Lower lobe of right lung (tissue), 2 donors: ENCODE measurements around the gene ZNF473. TPM values are rescaled to one million over a fixed set of nuclear protein-coding genes. Genes with fewer than 3 reads are reported as not detected.

ENCODE experiments used
- ATAC-seq, 2 donors: fragments of 200-7000 bp; cut with Tn5 transposase; one replicate each; pipeline ENCODE4 v1.9.1; 2020 to 2022; ENCODE audit warnings: mild to moderate bottlenecking in 2 of 2, moderate library complexity in 2 of 2
- DNase-seq: peaks from one replicate; pipeline ENCODE4 v3.0.0-alpha.2; 2020
- H3K27ac ChIP-seq: fragments of 200-600 bp; one replicate; pipeline ENCODE4 v1.8.0; 2022
- H3K27me3 ChIP-seq: fragments of 200-600 bp; one replicate; pipeline ENCODE4 v1.8.0; 2022; ENCODE audit warnings: low read depth
- H3K36me3 ChIP-seq: fragments of 200-600 bp; one replicate; pipeline ENCODE4 v1.8.0; 2022; ENCODE audit warnings: mild to moderate bottlenecking
- H3K4me1 ChIP-seq: fragments of 200-600 bp; one replicate; pipeline ENCODE4 v1.8.0; 2022
- H3K4me3 ChIP-seq: fragments of 200-600 bp; one replicate; pipeline ENCODE4 v1.8.0; 2022; ENCODE audit warnings: mild to moderate bottlenecking
- H3K9me3 ChIP-seq: fragments of 200-600 bp; one replicate; pipeline ENCODE4 v1.8.0; 2022
- CTCF ChIP-seq: fragments of 200-600 bp; IDR thresholded peaks from one replicate; pipeline ENCODE4 v1.8.0; 2022; ENCODE audit warnings: antibody characterized with exemption, mild to moderate bottlenecking
- intact Hi-C: fragments of 100-400 bp; cut with DNase I; formaldehyde crosslinking; loops from one replicate; pipeline ENCODE4 v1.11.0; 2022
- total RNA-seq: library from RNA; stranded (reverse); fragmentation: NEBNext Ultra II Directional; extraction: Animal tissue kit (Norgen Biotek cat#: 25700); gene quantifications from one replicate; pipeline ENCODE4 v1.2.1, GENCODE V29; 2021
- donor health status: DM: no; HTN: yes; CAD: no; lungs with severe emphysema.

ZNF473 gene
- total RNA-seq, 1 donor from 2014 or later: 6.8 TPM

GRCh38 chr19:50000038-50000840, 25.6 kb upstream of the ZNF473 start:
- Histone ChIP-seq H3K36me3 (peaks cover 100% of the 10 kb centered on the region), H3K4me1 (peaks cover 13% of the 10 kb centered on the region), H3K27ac (no peak overlapping the region), H3K27me3 (no peaks in the 10 kb centered on the region), H3K9me3 (no peaks in the 10 kb centered on the region), H3K4me3 (no peak overlapping the region)
- no peak for TF ChIP-seq CTCF
- no peak for DNase-seq
- ATAC-seq: no peak
- intact Hi-C loops: no loop called here

DNA sequence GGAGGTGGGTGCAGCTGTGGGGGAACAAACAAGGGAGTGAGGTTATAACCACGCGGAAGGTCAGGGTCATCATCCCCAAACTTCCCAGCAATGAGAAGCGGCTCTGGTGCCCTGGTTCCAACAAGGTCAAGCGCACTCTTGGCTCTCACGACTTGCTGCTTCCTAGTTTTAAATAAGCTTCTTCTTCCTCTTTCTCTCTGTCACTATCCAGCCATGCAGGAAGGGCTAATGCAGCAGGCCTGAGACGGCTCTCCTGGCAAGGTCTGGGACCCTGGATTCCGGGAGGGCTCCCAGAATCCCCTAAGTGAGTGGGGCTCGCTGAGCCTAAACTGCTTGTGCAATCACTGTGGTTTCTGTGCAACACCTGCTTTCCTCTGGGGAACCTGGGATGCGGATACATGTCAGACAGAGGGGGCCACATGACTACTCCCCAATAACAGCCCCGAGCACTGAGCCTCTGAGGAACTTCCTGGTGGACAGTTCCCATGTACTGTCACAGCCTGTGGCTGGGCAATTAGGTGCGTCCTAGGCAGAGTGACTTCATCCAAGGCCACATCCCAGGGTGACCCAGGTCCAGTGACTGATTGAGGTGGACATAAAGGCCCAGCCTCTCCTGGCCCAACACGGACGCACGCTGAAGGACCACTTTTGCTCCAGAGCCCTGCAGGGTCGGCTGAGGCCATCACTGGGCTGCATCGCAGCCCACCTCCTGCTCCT, 24.8 kb upstream of the ZNF473 start:
- no peak for TF ChIP-seq CTCF
- H3K36me3 ChIP-seq: peaks cover 100% of the 10 kb centered on the region

GRCh38 chr19:50001775-50002174, 24.0 kb upstream of the ZNF473 start:
- Histone ChIP-seq H3K27ac (no peak overlapping the region), H3K27me3 (no peaks in the 10 kb centered on the region), H3K4me3 (no peak overlapping the region), H3K36me3 (peaks cover 100% of the 10 kb centered on the region), H3K9me3 (no peaks in the 10 kb centered on the region), H3K4me1 (peaks cover 13% of the 10 kb centered on the region)
- no peak for TF ChIP-seq CTCF
- ATAC-seq (no peak), DNase-seq (no peak)
- intact Hi-C loops: no loop called here

More for the DNA sequence above, 24.8 kb upstream of the ZNF473 start:
- Histone ChIP-seq H3K9me3 (no peaks in the 10 kb centered on the region), H3K27me3 (no peaks in the 10 kb centered on the region), H3K4me3 (no peak overlapping the region), H3K27ac (no peak overlapping the region), H3K4me1 (peaks cover 13% of the 10 kb centered on the region)
- DNase-seq (no peak), ATAC-seq (no peak)
- intact Hi-C loops: no loop called here

- no peaks in the 10 kb centered on the region for H3K27me3 ChIP-seq
- H3K4me3 ChIP-seq: no peak overlapping the region
- no peak for TF ChIP-seq CTCF
- peaks cover 100% of the 10 kb centered on the region for H3K36me3 ChIP-seq
- peaks cover 13% of the 10 kb centered on the region for H3K4me1 ChIP-seq
- H3K9me3 ChIP-seq: no peaks in the 10 kb centered on the region
- no peak for DNase-seq
- no peak for ATAC-seq
- intact Hi-C loops: no loop called here
- no peak overlapping the region for H3K27ac ChIP-seq
Measured at GRCh38 chr19:50002386-50002960, 23.3 kb upstream of the ZNF473 start.

- DNase-seq (no peak), ATAC-seq (peak in 1 of 2 donors; percentile 23)
- intact Hi-C loops: no loop called here
Measured at GRCh38 chr19:50003254-50003788, 22.5 kb upstream of the ZNF473 start.

More at GRCh38 chr19:50003254-50003788, 22.5 kb upstream of the ZNF473 start:
- no peak overlapping the region for H3K4me3 ChIP-seq
- TF ChIP-seq CTCF: no peak
- no peak overlapping the region for H3K27ac ChIP-seq
- no peaks in the 10 kb centered on the region for H3K9me3 ChIP-seq
- peaks cover 100% of the 10 kb centered on the region for H3K36me3 ChIP-seq
- peaks cover 13% of the 10 kb centered on the region for H3K4me1 ChIP-seq
- H3K27me3 ChIP-seq: no peaks in the 10 kb centered on the region
